ENCODE data around the gene GRHPR. TPM values are rescaled to one million over a fixed set of nuclear protein-coding genes. Genes with fewer than 3 reads are reported as not detected.
A peak's percentile ranks its signal among the peaks of the same experiment; 100 is the strongest.

Gene GRHPR
- total and polyA plus RNA-seq, 4 donors, result 125 to 524 (median 294) TPM

GRCh38 chr9:37456817-37457216 is 34.3 kb downstream of the GRHPR start:
- Histone ChIP-seq H3K36me3 (ENCODE audit: control insufficient read depth in 4 of 4, insufficient read depth in 3 of 4, low read depth in 1 of 4, low read length in 3 of 4) (no peaks in the 10 kb centered on the region), H3K9ac (ENCODE audit: low read depth in 1 of 2, low read length in 2 of 2) (no peak overlapping the region), H3K4me1 (ENCODE audit: control insufficient read depth in 4 of 4, insufficient read depth in 4 of 4, low read length in 3 of 4) (peaks cover 11 to 38% (median 37%) of the 10 kb centered on the region in 4 donors), H3K9me3 (ENCODE audit: control insufficient read depth in 4 of 4, low read length in 3 of 4) (no peaks in the 10 kb centered on the region), H3K27ac (ENCODE audit: low read depth in 1 of 2, low read length in 2 of 2) (no peak overlapping the region), H3K4me3 (ENCODE audit: low read depth in 1 of 3, low read length in 3 of 3) (no peak overlapping the region), H3K27me3 (ENCODE audit: control insufficient read depth in 4 of 4, insufficient read depth in 4 of 4, low read length in 3 of 4) (no peaks in the 10 kb centered on the region)
- 91% methylated on average over 1 of the region's 1 CpG for WGBS
- TF ChIP-seq HNF4G (IDR thresholded peaks at IDR 0.05), result no peak
- TF ChIP-seq JUND (IDR thresholded peaks at IDR 0.05), result no peak
- TF ChIP-seq SP1 (IDR thresholded peaks at IDR 0.05), result no peak
- TF ChIP-seq HNF4A (conservative IDR thresholded peaks at IDR 0.05), result no peak
- TF ChIP-seq REST (IDR thresholded peaks at IDR 0.05), result no peak
- TF ChIP-seq NR2F2 (IDR thresholded peaks at IDR 0.05), result no peak
- DNase-seq (ENCODE audit: low spot score), result no peak

GRCh38 chr9:37464006-37464405 is 41.5 kb downstream of the GRHPR start:
- 27% methylated on average over 3 of the region's 3 CpGs for WGBS
- Histone ChIP-seq H3K36me3 (ENCODE audit: control insufficient read depth in 4 of 4, insufficient read depth in 3 of 4, low read depth in 1 of 4, low read length in 3 of 4) (no peaks in the 10 kb centered on the region), H3K27me3 (ENCODE audit: control insufficient read depth in 4 of 4, insufficient read depth in 4 of 4, low read length in 3 of 4) (no peaks in the 10 kb centered on the region), H3K27ac (ENCODE audit: low read depth in 1 of 2, low read length in 2 of 2) (peak overlapping the region; percentile 87 to 97), H3K9me3 (ENCODE audit: control insufficient read depth in 4 of 4, low read length in 3 of 4) (no peaks in the 10 kb centered on the region), H3K9ac (ENCODE audit: low read depth in 1 of 2, low read length in 2 of 2) (peak overlapping the region; percentile 89 to 93), H3K4me3 (ENCODE audit: low read depth in 1 of 3, low read length in 3 of 3) (peak overlapping the region in 2 of 3 donors; percentile 64 to 92), H3K4me1 (ENCODE audit: control insufficient read depth in 4 of 4, insufficient read depth in 4 of 4, low read length in 3 of 4) (peaks cover 17 to 36% (median 23%) of the 10 kb centered on the region in 4 donors)
- DNase-seq (ENCODE audit: low spot score), result no peak
- TF ChIP-seq MAX (IDR thresholded peaks at IDR 0.05) (no peak), FOXA2 (IDR thresholded peaks at IDR 0.05) (no peak), ZBTB33 (IDR thresholded peaks at IDR 0.05) (no peak), CTCF (IDR thresholded peaks at IDR 0.05; ENCODE audit: low read depth, low read length, missing input control) (no peak), GABPA (IDR thresholded peaks at IDR 0.05 in 1 of 2, conservative IDR thresholded peaks at IDR 0.05 in 1 of 2) (no peak), YY1 (IDR thresholded peaks at IDR 0.05) (no peak), RAD21 (IDR thresholded peaks at IDR 0.05) (no peak), FOXA1 (IDR thresholded peaks at IDR 0.05) (no peak), HNF4A (conservative IDR thresholded peaks at IDR 0.05) (no peak), ATF3 (IDR thresholded peaks at IDR 0.05) (no peak), EGR1 (IDR thresholded peaks at IDR 0.05; ENCODE audit: low read depth in 2 of 2) (no peak), SP1 (IDR thresholded peaks at IDR 0.05) (no peak), NR2F2 (IDR thresholded peaks at IDR 0.05) (no peak), TAF1 (conservative IDR thresholded peaks at IDR 0.05) (no peak), JUND (IDR thresholded peaks at IDR 0.05) (no peak)

Data from liver (tissue), 9 donors.